ENCODE measurements around the gene RERE. TPM values are rescaled to one million over a fixed set of nuclear protein-coding genes. Genes with fewer than 3 reads are reported as not detected.
A peak's percentile ranks its signal among the peaks of the same experiment; 100 is the strongest.

Gene RERE
- total RNA-seq, 1 donor from 2014 or later: 19.2 TPM

DNA sequence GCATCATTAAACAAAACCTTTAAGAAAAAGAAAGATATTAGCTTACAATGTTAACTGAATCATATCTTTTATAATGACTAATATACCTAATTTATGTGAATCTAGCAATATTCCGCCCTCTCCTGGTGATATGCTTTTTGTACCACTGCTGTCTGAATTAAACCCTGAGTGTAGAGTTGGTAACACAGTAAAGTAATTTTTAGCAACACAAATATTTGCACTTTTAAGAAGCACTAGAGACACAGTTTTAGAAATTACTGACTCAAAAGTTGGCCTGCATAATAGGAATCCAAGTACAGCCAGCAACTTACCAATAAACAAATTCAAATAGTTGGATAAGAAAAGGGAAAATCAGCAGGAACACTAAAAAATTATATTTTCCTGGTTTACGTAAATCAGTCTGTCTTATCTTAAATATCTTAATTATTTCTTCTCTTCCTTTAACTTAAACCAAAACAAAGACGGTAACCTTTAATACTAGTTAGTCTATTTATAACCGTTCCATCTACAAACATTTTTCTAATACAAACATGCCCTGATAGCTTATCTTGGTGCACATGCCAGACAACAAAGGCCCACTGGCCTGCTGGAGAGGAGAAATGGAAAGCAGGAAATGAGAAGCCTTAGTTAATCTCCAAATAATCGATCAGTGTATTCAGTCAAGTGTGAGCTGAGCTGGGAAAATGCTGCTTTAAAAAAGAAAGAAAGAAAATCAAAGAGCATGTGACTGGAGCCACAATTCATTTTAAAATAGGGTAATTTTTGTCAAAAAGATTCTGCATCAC lies 246.0 kb downstream of the RERE start:
- Histone ChIP-seq H3K27me3 (ENCODE audit: control insufficient read depth, insufficient read depth, low read length) (no peaks in the 10 kb centered on the region), H3K36me3 (ENCODE audit: control insufficient read depth, insufficient read depth, low read length) (no peaks in the 10 kb centered on the region), H3K4me3 (ENCODE audit: low read depth, low read length) (no peak overlapping the region)
- FAIRE-seq (no peak), DNase-seq (ENCODE audit: low read depth) (peak; percentile 71)
- TF ChIP-seq, protein P1, sequence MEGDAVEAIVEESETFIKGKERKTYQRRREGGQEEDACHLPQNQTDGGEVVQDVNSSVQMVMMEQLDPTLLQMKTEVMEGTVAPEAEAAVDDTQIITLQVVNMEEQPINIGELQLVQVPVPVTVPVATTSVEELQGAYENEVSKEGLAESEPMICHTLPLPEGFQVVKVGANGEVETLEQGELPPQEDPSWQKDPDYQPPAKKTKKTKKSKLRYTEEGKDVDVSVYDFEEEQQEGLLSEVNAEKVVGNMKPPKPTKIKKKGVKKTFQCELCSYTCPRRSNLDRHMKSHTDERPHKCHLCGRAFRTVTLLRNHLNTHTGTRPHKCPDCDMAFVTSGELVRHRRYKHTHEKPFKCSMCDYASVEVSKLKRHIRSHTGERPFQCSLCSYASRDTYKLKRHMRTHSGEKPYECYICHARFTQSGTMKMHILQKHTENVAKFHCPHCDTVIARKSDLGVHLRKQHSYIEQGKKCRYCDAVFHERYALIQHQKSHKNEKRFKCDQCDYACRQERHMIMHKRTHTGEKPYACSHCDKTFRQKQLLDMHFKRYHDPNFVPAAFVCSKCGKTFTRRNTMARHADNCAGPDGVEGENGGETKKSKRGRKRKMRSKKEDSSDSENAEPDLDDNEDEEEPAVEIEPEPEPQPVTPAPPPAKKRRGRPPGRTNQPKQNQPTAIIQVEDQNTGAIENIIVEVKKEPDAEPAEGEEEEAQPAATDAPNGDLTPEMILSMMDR (IDR thresholded peaks at IDR 0.05; ENCODE audit: insufficient read depth, low read length, severe bottlenecking): peak; percentile 18

DNA sequence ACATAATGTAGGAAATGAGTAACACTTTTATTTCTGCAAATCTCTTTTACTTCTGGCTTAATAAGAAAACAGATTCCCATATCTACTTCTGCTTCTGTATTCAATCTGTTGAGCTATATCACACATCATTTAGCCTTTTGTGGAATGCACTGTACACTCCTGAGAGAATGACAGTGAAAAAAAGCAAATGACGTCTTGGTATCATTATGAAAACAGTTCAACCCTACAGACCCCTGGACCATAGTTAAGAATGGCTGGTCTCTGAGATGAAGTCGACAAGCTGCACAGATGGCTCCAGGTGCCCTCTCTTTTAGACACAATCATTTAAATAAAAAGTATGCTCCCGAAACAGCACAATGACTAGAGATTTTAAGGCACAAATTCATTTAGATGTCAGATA lies 247.0 kb downstream of the RERE start:
- no peak for FAIRE-seq
- DNase-seq (ENCODE audit: low read depth): no peak
- Histone ChIP-seq H3K27me3 (ENCODE audit: control insufficient read depth, insufficient read depth, low read length) (no peaks in the 10 kb centered on the region), H3K36me3 (ENCODE audit: control insufficient read depth, insufficient read depth, low read length) (no peaks in the 10 kb centered on the region), H3K4me3 (ENCODE audit: low read depth, low read length) (no peak overlapping the region)
- TF ChIP-seq, protein P1 (IDR thresholded peaks at IDR 0.05; ENCODE audit: insufficient read depth, low read length, severe bottlenecking): no peak

DNA sequence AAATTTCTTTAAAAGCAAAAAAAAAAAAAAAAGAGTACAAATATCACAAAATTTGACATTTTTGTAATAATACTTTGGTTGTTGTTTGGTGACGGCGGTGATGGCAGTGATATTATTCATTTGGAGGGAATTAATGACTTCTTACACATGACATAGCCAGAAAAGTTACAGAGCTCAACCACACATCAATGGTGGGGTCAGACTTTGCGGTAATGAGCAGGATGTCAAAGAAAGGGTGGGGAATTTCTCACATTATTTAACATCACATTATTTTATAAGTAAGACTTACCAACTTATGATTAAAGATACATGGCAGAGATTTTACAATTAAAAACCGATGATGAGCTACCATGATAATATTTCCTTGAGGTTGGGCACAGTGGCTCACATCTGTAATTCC lies 248.2 kb downstream of the RERE start:
- H3K36me3 ChIP-seq (ENCODE audit: control insufficient read depth, insufficient read depth, low read length): no peaks in the 10 kb centered on the region
- TF ChIP-seq, protein P1 (IDR thresholded peaks at IDR 0.05; ENCODE audit: insufficient read depth, low read length, severe bottlenecking): no peak
- FAIRE-seq (no peak), DNase-seq (ENCODE audit: low read depth) (no peak)
- H3K27me3 ChIP-seq (ENCODE audit: control insufficient read depth, insufficient read depth, low read length): no peaks in the 10 kb centered on the region
- no peak overlapping the region for H3K4me3 ChIP-seq (ENCODE audit: low read depth, low read length)

DNA sequence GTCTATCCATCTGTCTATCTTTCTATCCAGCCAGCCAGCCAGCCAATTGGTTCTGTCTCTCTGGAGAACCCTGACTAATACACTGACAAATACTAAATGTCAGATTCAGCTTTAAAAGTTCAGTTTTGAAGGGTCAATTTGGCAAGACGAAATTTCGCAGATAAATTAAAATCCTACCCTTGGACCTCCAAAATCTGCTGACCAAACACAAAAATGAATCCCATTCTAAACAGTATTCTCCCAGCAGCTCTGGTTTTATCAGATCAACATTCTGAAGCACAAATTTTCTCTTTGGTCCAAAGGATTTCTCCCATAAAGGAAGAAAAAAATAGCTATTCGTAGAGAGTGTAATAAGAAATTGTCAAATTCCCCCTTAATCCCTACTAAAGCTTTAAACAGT lies 248.6 kb downstream of the RERE start:
- TF ChIP-seq, protein P1 (IDR thresholded peaks at IDR 0.05; ENCODE audit: insufficient read depth, low read length, severe bottlenecking): no peak
- Histone ChIP-seq H3K36me3 (ENCODE audit: control insufficient read depth, insufficient read depth, low read length) (no peaks in the 10 kb centered on the region), H3K27me3 (ENCODE audit: control insufficient read depth, insufficient read depth, low read length) (no peaks in the 10 kb centered on the region), H3K4me3 (ENCODE audit: low read depth, low read length) (no peak overlapping the region)
- FAIRE-seq (no peak), DNase-seq (ENCODE audit: low read depth) (no peak)

DNA sequence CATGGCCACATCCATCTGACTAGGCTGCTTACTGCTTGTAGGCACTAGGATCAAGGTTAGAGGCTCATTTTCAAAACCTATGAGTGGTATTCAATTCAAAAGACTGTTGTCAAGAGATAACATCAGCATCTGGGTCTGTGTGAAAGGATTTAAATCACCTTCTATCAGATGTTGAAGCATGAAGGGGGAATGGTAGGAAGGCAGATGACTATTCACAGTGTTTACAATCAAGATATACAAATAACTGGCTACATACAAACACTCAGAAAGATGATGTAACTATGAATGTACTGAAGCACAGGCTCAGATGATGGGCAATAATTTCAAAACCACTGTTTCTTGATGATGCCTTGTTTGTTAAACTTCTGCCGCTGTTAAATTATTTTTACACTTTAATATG lies 250.3 kb downstream of the RERE start:
- DNase-seq (ENCODE audit: low read depth): peak; percentile 24
- no peak overlapping the region for H3K4me3 ChIP-seq (ENCODE audit: low read depth, low read length)
- no peaks in the 10 kb centered on the region for H3K27me3 ChIP-seq (ENCODE audit: control insufficient read depth, insufficient read depth, low read length)
- TF ChIP-seq, protein P1 (IDR thresholded peaks at IDR 0.05; ENCODE audit: insufficient read depth, low read length, severe bottlenecking): no peak
- H3K36me3 ChIP-seq (ENCODE audit: control insufficient read depth, insufficient read depth, low read length): no peaks in the 10 kb centered on the region
- FAIRE-seq: no peak

DNA sequence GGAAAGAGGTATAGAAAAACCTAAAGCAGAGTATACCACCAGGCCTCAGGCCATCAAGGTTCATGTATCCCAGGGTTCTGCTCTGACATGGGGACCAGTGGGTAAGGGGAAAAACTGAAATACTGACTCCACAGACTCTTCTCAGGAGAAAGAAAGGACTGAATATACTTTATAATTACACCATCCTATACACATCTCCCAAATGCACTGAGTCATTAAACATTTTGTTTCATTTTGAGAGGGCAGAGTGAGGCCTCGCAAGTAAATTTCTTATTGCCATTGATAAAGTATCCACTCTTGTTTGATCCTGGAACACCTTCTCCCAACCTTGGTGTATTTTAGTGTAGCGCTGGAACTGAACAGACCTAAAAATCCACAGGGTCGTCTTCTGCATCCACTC lies 251.6 kb downstream of the RERE start:
- H3K4me3 ChIP-seq (ENCODE audit: low read depth, low read length): no peak overlapping the region
- TF ChIP-seq, protein P1 (IDR thresholded peaks at IDR 0.05; ENCODE audit: insufficient read depth, low read length, severe bottlenecking): no peak
- no peaks in the 10 kb centered on the region for H3K27me3 ChIP-seq (ENCODE audit: control insufficient read depth, insufficient read depth, low read length)
- FAIRE-seq (no peak), DNase-seq (ENCODE audit: low read depth) (no peak)
- no peaks in the 10 kb centered on the region for H3K36me3 ChIP-seq (ENCODE audit: control insufficient read depth, insufficient read depth, low read length)

All from bronchial epithelial cell (primary cell).